Hair follicular keratinocyte (primary cell): ENCODE measurements around the gene PRAMEF20. TPM values are rescaled to one million over a fixed set of nuclear protein-coding genes. Genes with fewer than 3 reads are reported as not detected.

ENCODE experiments used
- total RNA-seq: library from RNA; depleted of rRNA; stranded (reverse); fragments of >200 nt; gene quantifications from 2 replicates; pipeline ENCODE4 v1.2.3, GENCODE V29; 2015

Gene PRAMEF20
- total RNA-seq, result not detected in 2 replicates

DNA sequence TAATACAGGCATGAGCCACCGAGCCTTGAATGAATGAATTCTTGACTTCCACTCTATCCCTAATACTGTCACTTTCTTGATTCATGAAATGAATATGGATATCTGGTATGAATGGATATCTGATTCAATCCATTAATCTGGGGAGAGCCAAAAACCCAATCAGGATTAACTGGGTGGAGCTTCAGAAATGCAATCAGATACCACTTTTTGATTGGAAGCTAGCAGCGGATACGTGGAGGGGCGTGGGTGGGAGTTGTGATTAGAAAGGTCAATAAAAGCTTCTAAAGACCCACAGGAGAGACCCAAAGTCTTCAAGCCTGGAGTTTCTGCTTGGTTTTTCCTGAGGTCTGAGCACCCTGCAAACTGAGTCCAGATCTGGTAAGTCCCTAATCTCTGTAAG, at the start of gene PRAMEF20:
TSS of gene PRAMEF20 (plus strand) at position 301 of the 400 bp plus-strand sequence. CDS start 5,905 bp downstream, outside the sequence.

DNA sequence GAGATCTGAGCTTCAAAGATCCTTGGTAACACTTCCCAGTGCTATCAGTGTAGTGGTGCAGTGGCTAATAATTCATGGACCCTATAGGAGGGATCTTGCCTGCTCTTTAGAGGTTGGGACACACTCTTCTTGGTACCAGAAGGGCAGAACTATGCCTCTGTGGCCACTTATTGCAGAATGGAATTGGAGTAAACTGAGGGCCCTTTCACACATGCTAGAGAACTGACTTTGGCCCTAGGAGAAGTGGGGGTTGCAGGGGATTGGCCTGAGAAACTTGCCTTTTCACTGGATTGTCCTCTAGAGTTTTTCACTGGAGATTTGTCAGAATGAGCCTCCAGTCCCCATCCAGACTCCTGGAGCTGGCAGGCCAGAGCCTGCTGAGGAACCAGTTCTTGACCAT, 20.9 kb upstream of the PRAMEF20 start, which contains the start of gene PRAMEF17:
TSS of gene PRAMEF17 (plus strand) at position 301 of the 400 bp plus-strand sequence. CDS start at position 327, 26 bp downstream.

Other genes with a start within 250 kb of the PRAMEF20 start
- gene HNRNPCL4, start 244.8 kb upstream of the PRAMEF20 start, total RNA-seq, result not detected in 2 replicates
- not detected in 2 replicates for gene PRAMEF9, start 238.6 kb upstream of the PRAMEF20 start, total RNA-seq
- gene PRAMEF13, start 209.0 kb upstream of the PRAMEF20 start, total RNA-seq, result not detected in 2 replicates
- gene PRAMEF18, start 184.3 kb upstream of the PRAMEF20 start, total RNA-seq, result not detected in 2 replicates
- gene PRAMEF5, start 156.3 kb upstream of the PRAMEF20 start, total RNA-seq, result not detected in 2 replicates
- not detected in 2 replicates for gene PRAMEF8, start 125.3 kb upstream of the PRAMEF20 start, total RNA-seq
- not detected in 2 replicates for gene PRAMEF33, start 106.9 kb upstream of the PRAMEF20 start, total RNA-seq
- not detected in 2 replicates for gene PRAMEF15, start 94.9 kb upstream of the PRAMEF20 start, total RNA-seq
- gene PRAMEF14, start 63.3 kb upstream of the PRAMEF20 start, total RNA-seq, result not detected in 2 replicates
- not detected in 2 replicates for gene PRAMEF19, start 38.5 kb upstream of the PRAMEF20 start, total RNA-seq
- gene PRAMEF17, start 20.8 kb upstream of the PRAMEF20 start, total RNA-seq, result not detected in 2 replicates
- gene LRRC38, start 103.6 kb downstream of the PRAMEF20 start, total RNA-seq, result not detected in 2 replicates
- gene PDPN, start 173.4 kb downstream of the PRAMEF20 start, total RNA-seq, result 65.3 and 81.1 TPM in 2 replicates